H1 (cell line): ENCODE data around the gene USP36. TPM values are rescaled to one million over a fixed set of nuclear protein-coding genes. Genes with fewer than 3 reads are reported as not detected.

Source experiments
- HDAC2 ChIP-seq, 2 experiments: fragments of 300-600 bp in 1 of 2; sonication (generic) in 1 of 2; IDR thresholded peaks; 2 replicates each; pipeline ENCODE4 v1.6.1; 2011 to 2012; ENCODE audit warnings: low read depth in 2 of 2, low read length in 2 of 2, mild to moderate bottlenecking in 2 of 2, moderate library complexity in 2 of 2, borderline replicate concordance in 1 of 2, inconsistent platforms in 1 of 2
- KDM5A ChIP-seq: fragments of 200-600 bp; IDR thresholded peaks from 2 replicates; pipeline ENCODE4 v1.7.1; 2012; ENCODE audit warnings: mild to moderate bottlenecking, low read length, inconsistent platforms, mixed read lengths
- MAX ChIP-seq: IDR thresholded peaks from 2 replicates; pipeline ENCODE4 v1.6.1; 2012; ENCODE audit warnings: inconsistent platforms
- POLR2A ChIP-seq, 2 experiments: IDR thresholded peaks; 1 replicate in 1 of 2; 2 replicates in 1 of 2; pipeline ENCODE4 v1.6.1; 2011; ENCODE audit warnings: low read depth in 2 of 2, low read length in 2 of 2, mild to moderate bottlenecking in 2 of 2; ENCODE audit errors: control extremely low read depth in 1 of 2
- TAF1 ChIP-seq: IDR thresholded peaks from 2 replicates; pipeline ENCODE4 v1.6.1; 2011; ENCODE audit warnings: mild to moderate bottlenecking, low read depth, low read length
- TCF12 ChIP-seq: IDR thresholded peaks from 2 replicates; pipeline ENCODE4 v1.6.1; 2011; ENCODE audit warnings: low read depth, mild to moderate bottlenecking, low read length
- polyA plus RNA-seq, 7 experiments: library from polyadenylated mRNA; depleted of rRNA in 3 of 7; stranded (reverse) in 5 of 7; unstranded in 2 of 7; fragments of >200 nt in 5 of 7; fragments of 200-250 nt in 2 of 7; gene quantifications; 1 replicate in 5 of 7; 2 replicates in 1 of 7; 4 replicates in 1 of 7; pipeline versions ENCODE4 v1.2.1 to v1.2.3, GENCODE V29; 2011 to 2013; ENCODE audit warnings: missing spikeins in 2 of 7, mixed read lengths in 2 of 7
- total RNA-seq: library from RNA; stranded (reverse); fragmentation: NEBNext Ultra II Directional; extraction: Animal tissue kit (Norgen Biotek cat#: 25700); gene quantifications from 2 replicates; pipeline ENCODE4 v1.2.1, GENCODE V29; 2021

The USP36 gene
- total and polyA plus RNA-seq, 2 of the 8 experiments (the other 6 are each of a cell fraction or from before 2014, with no cell fraction given): 40.7 to 67.7 TPM

GRCh38 chr17:78839762-78840529 is 668 bp downstream of the USP36 start (continued):
- 0 out of 2 replicates have a peak, but pooled peaks have one; percentile 5 for TF ChIP-seq TAF1
- 0 out of 2 replicates have a peak, but pooled peaks have one; percentile 32 for TF ChIP-seq KDM5A
- 0 out of 4 replicates have a peak, but pooled peaks of 1 of the 2 experiments have one; percentile 44 for TF ChIP-seq HDAC2 (IDR thresholded peaks at IDR 0.05; ENCODE audit: borderline replicate concordance in 1 of 2, low read depth in 2 of 2, low read length in 2 of 2)
- TF ChIP-seq TCF12: no peak
- TF ChIP-seq MAX: peak; percentile 62; the same call in 1 of the 2 replicates
- 0 out of 3 replicates have a peak, but pooled peaks of 1 of the 2 experiments have one; percentile 5 for TF ChIP-seq POLR2A (IDR thresholded peaks at IDR 0.05; ENCODE audit: control extremely low read depth in 1 of 2, low read depth in 2 of 2, low read length in 2 of 2)
- TF ChIP-seq, all 59 proteins: peak for 8
